Measurements from ENCODE around the gene KRT25.
"Not testable (repeated sequence)": the region's sequence is repeated elsewhere in the genome, so short reads cannot be mapped to it uniquely, and the experiment has no call there.

Gene KRT25

GRCh38 chr17:40751065-40751464 lies 4.1 kb downstream of the KRT25 start:
- no peak for DNase-seq

- no peak for DNase-seq
Observed at GRCh38 chr17:40750391-40750790, 4.7 kb downstream of the KRT25 start.

GRCh38 chr17:40748666-40749065 lies 6.5 kb downstream of the KRT25 start:
- DNase-seq: not testable (repeated sequence)

GRCh38 chr17:40738553-40738952 lies 16.6 kb downstream of the KRT25 start:
- no peak for DNase-seq

GRCh38 chr17:40735016-40735415 lies 20.1 kb downstream of the KRT25 start:
- DNase-seq: no peak

GRCh38 chr17:40734018-40734417 lies 21.1 kb downstream of the KRT25 start:
- no peak for DNase-seq

GRCh38 chr17:40730970-40731369 lies 24.2 kb downstream of the KRT25 start:
- no peak for DNase-seq

- no peak for DNase-seq
Observed at GRCh38 chr17:40727447-40728231, 27.5 kb downstream of the KRT25 start.

- DNase-seq: peak; percentile 7
Observed at GRCh38 chr17:40726919-40727318, 28.2 kb downstream of the KRT25 start.

- DNase-seq: no peak
Observed at GRCh38 chr17:40724656-40725055, 30.5 kb downstream of the KRT25 start.

- no peak for DNase-seq
Observed at GRCh38 chr17:40722241-40722640, 32.9 kb downstream of the KRT25 start.

- no peak for DNase-seq
Observed at GRCh38 chr17:40720899-40721298, 34.2 kb downstream of the KRT25 start.

- no peak for DNase-seq
Observed at GRCh38 chr17:40718930-40719329, 36.2 kb downstream of the KRT25 start.

- no peak for DNase-seq
Observed at GRCh38 chr17:40717776-40718175, 37.4 kb downstream of the KRT25 start.

GRCh38 chr17:40714473-40714872 lies 40.7 kb downstream of the KRT25 start:
- DNase-seq: no peak

GRCh38 chr17:40707745-40708144 lies 47.4 kb downstream of the KRT25 start:
- DNase-seq: no peak

GRCh38 chr17:40705584-40705983 lies 49.5 kb downstream of the KRT25 start:
- no peak for DNase-seq

GRCh38 chr17:40703652-40704051 lies 51.5 kb downstream of the KRT25 start, which contains the start of gene KRT24:
Gene KRT24, minus strand, starts transcription at chr17:40703752. Its CDS starts 59 bp downstream, at chr17:40703693.
- DNase-seq: no peak

GRCh38 chr17:40702271-40702670 lies 52.9 kb downstream of the KRT25 start:
- DNase-seq: no peak

- no peak for DNase-seq
Observed at GRCh38 chr17:40699853-40700252, 55.3 kb downstream of the KRT25 start.

GRCh38 chr17:40699371-40699770 lies 55.8 kb downstream of the KRT25 start:
- no peak for DNase-seq
